Measurements from ENCODE around the gene FRMD4A. TPM values are rescaled to one million over a fixed set of nuclear protein-coding genes. Genes with fewer than 3 reads are reported as not detected.

FRMD4A gene
- total and polyA plus RNA-seq, 2 of the 4 experiments (the other 2 are of a cell fraction), result 30.3 to 68.8 TPM

DNA sequence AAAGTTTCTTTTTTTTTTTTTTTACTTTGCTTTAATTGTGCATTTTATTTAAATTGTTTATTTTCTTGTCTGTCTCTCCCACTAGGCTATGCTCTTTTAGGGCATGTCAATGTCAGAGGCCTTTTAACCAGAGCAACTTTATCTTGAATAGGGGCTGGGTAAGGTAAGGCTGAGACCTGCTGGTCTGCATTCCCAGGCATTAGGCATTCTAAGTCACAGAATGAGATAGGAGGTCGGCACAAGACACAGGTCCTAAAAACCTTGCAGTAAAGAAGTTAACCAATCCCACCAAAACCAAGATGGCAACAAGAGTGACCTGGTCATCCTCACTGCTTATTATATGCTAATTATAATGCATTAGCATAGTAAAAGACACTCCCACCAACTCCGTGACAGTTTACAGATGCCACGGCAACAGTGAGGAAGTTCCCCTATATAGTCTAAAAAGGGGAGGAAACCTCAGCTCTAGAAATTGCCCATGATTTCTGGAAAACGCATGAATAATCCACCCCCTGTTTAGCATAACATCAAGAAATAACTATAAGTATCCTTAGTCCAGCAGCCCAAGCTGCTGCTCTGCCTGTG, 47.0 kb upstream of the FRMD4A start:
- H4K8ac ChIP-seq (ENCODE audit: low read depth in 2 of 2, low read length in 2 of 2), result no peak overlapping the region
- peaks cover 8% of the 10 kb centered on the region for H3K27me3 ChIP-seq (ENCODE audit: control insufficient read depth, insufficient read depth, low read length)
- H3K4me3 ChIP-seq (ENCODE audit: insufficient read depth, low read depth, low read length), result no peak overlapping the region
- TF ChIP-seq, protein P1, sequence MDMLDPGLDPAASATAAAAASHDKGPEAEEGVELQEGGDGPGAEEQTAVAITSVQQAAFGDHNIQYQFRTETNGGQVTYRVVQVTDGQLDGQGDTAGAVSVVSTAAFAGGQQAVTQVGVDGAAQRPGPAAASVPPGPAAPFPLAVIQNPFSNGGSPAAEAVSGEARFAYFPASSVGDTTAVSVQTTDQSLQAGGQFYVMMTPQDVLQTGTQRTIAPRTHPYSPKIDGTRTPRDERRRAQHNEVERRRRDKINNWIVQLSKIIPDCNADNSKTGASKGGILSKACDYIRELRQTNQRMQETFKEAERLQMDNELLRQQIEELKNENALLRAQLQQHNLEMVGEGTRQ (IDR thresholded peaks at IDR 0.05; ENCODE audit: low read depth, low read length), result no peak
- TF ChIP-seq MAFK (IDR thresholded peaks at IDR 0.05; ENCODE audit: low read depth, low read length) (no peak), RAD21 (IDR thresholded peaks at IDR 0.05; ENCODE audit: low read length) (no peak), POLR2A (IDR thresholded peaks at IDR 0.05; ENCODE audit: low read depth, low read length) (no peak), CHD1 (IDR thresholded peaks at IDR 0.05; ENCODE audit: low read depth, low read length) (no peak), BHLHE40 (IDR thresholded peaks at IDR 0.05; ENCODE audit: low read depth, low read length) (no peak), NFE2L2 (IDR thresholded peaks at IDR 0.05; ENCODE audit: low read depth, low read length) (no peak), RCOR1 (IDR thresholded peaks at IDR 0.05; ENCODE audit: insufficient replicate concordance, low read length) (no peak), MXI1 (IDR thresholded peaks at IDR 0.05; ENCODE audit: borderline replicate concordance, low read depth, low read length) (no peak), SMC3 (IDR thresholded peaks at IDR 0.05; ENCODE audit: low read depth, low read length) (no peak)
- TF ChIP-seq, protein P2, sequence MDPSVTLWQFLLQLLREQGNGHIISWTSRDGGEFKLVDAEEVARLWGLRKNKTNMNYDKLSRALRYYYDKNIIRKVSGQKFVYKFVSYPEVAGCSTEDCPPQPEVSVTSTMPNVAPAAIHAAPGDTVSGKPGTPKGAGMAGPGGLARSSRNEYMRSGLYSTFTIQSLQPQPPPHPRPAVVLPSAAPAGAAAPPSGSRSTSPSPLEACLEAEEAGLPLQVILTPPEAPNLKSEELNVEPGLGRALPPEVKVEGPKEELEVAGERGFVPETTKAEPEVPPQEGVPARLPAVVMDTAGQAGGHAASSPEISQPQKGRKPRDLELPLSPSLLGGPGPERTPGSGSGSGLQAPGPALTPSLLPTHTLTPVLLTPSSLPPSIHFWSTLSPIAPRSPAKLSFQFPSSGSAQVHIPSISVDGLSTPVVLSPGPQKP (IDR thresholded peaks at IDR 0.05; ENCODE audit: borderline replicate concordance, low read depth, low read length), result no peak
- H3K18ac ChIP-seq (ENCODE audit: low read depth, low read length), result no peak overlapping the region
- no peak overlapping the region for H3K4ac ChIP-seq (ENCODE audit: low read depth, low read length)
- H3K9ac ChIP-seq (ENCODE audit: low read depth, low read length), result no peak overlapping the region
- intact Hi-C loops (cut with micrococcal nuclease) (no loop called here), in situ Hi-C loops (cut with MboI; ENCODE audit: low sequenced_read_pairs) (no loop called here), dilution Hi-C loops (cut with HindIII; ENCODE audit: low sequenced_read_pairs, unreplicated experiment) (no loop called here)
- no peak overlapping the region for H4K91ac ChIP-seq (ENCODE audit: insufficient read depth, low read depth, low read length)
- no peak overlapping the region for H2BK20ac ChIP-seq (ENCODE audit: low read depth, low read length)
- BruUV-seq (replicated peaks), result no TSS peak
- H3K56ac ChIP-seq (ENCODE audit: extremely low read depth, insufficient read depth, low read length), result no peak overlapping the region
- H2AK9ac ChIP-seq (replicated peaks; ENCODE audit: low read depth, low read length, poor library complexity), result no peak overlapping the region
- H2BK5ac ChIP-seq (ENCODE audit: low read depth, low read length, poor library complexity, severe bottlenecking), result no peak overlapping the region
- no peak overlapping the region for H3K27ac ChIP-seq (ENCODE audit: insufficient read depth, low read length)
- DNase-seq, result no peak
- H3K4me1 ChIP-seq (ENCODE audit: control insufficient read depth, insufficient read depth, low read length), result peaks cover 8% of the 10 kb centered on the region; the same call in 1 of the 2 replicates
- CTCF ChIA-PET, result no interaction called here
- no peak overlapping the region for H2BK120ac ChIP-seq (ENCODE audit: low read depth, low read length)
- no peak for ATAC-seq (ENCODE audit: low read depth)
- H2AFZ ChIP-seq (replicated peaks; ENCODE audit: low read length, poor library complexity), result no peak overlapping the region
- POLR2A ChIA-PET (ENCODE audit: unreplicated experiment), result no interaction called here
- H3K9me1 ChIP-seq (ENCODE audit: insufficient read depth, low read length), result 0 out of 2 replicates have a peak, but pooled peaks cover 3% of the 10 kb centered on the region
- H4K20me1 ChIP-seq (ENCODE audit: insufficient read depth, low read length), result no peaks in the 10 kb centered on the region
- 80% methylated on average over 1 of the region's 4 CpGs; no CpG with 5 or more reads in 1 of the 2 experiments for WGBS, 2 experiments (ENCODE audit: extremely low coverage in 2 of 2, insufficient read length in 1 of 2)
- H3K4me2 ChIP-seq (ENCODE audit: low read depth, low read length), result no peak overlapping the region
- no peak overlapping the region for H2BK15ac ChIP-seq (ENCODE audit: low read depth, low read length)
- no peak overlapping the region for H3K14ac ChIP-seq (replicated peaks; ENCODE audit: low read depth, low read length)
- H2AK5ac ChIP-seq (ENCODE audit: low read depth, low read length), result no peak overlapping the region
- H3K23ac ChIP-seq (ENCODE audit: low read depth, low read length), result no peak overlapping the region
- H3K9me3 ChIP-seq (ENCODE audit: control insufficient read depth, insufficient read depth, low read length), result no peaks in the 10 kb centered on the region
- no peaks in the 10 kb centered on the region for H3K36me3 ChIP-seq (ENCODE audit: control insufficient read depth, insufficient read depth, low read length)
- H4K5ac ChIP-seq (ENCODE audit: low read depth, low read length), result no peak overlapping the region
- H3K79me1 ChIP-seq (ENCODE audit: low read depth in 1 of 2, low read length in 2 of 2), result no peaks in the 10 kb centered on the region

Data from IMR-90 (cell line).